GDM1 (cell line): ENCODE results near the gene MXI1.

Source experiments
- DNase-seq: peaks from one replicate; lab custom pipeline; 2025; lab: John Stamatoyannopoulos, UW

Gene MXI1

DNA sequence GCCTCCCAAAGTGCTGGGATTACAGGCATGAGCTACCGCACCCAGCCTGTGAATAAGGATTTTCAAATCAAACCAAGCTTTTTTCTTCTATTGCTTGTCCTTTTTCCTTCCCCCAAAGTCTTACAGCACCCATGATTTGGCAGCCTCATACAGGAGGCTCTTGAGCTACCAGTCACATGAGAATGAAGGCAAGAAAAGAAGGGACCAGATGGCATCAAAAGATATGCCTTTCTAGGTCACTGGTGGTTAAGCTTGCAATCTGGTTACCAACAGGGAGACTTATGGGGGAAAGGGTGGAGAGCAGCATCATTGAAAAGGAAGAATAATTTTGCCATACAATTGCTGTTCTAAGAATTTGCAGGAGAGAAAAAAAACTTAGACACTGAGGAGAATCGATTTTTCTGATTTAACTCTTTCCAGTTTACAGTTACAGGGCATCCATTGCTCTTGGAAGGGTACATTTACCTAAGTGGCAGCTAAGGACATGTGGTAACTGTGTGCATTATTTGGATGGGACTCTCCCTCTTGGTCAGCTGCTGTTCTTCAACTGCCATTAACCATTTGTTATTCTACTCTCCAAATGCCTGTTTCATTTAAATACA, 67.8 kb downstream of the MXI1 start:
- DNase-seq: no peak

DNA sequence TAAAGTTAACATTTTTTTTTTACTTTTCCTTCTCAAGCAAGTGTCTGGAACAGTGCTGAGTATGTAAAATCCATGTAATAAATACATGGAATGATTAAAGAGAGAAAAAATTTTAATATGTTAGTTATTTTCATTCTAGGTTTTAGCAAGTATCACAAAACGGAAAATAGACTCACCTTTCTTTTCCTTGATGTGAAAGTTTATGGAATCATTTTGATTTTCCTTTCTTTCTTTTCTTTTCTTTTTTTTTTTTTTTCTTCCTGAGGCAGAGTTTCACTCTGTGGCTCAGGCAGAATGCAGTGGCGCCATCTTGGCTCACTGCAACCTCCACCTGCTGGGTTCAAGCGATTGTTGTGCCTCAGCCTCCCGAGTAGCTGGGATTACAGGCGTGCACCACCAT, 69.2 kb downstream of the MXI1 start:
- DNase-seq: no peak

DNA sequence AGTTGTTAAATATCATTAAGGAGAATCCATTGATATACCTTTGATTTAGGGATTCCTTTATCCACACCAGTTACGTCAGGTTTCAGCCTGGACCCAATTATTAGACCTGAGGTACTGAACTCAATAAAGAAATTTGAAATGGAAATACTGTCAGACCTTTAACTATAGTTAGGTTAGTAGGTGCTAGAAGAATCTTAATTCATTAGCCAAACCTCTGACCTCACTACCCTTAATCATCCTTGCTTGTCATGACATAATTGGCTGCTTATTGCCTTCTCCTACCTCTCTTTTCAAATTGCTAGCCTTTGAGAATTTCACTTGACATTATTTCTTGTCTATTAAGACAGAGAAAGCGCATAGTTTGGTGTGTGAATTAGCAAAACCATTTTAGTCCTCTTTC, 70.2 kb downstream of the MXI1 start:
- no peak for DNase-seq

DNA sequence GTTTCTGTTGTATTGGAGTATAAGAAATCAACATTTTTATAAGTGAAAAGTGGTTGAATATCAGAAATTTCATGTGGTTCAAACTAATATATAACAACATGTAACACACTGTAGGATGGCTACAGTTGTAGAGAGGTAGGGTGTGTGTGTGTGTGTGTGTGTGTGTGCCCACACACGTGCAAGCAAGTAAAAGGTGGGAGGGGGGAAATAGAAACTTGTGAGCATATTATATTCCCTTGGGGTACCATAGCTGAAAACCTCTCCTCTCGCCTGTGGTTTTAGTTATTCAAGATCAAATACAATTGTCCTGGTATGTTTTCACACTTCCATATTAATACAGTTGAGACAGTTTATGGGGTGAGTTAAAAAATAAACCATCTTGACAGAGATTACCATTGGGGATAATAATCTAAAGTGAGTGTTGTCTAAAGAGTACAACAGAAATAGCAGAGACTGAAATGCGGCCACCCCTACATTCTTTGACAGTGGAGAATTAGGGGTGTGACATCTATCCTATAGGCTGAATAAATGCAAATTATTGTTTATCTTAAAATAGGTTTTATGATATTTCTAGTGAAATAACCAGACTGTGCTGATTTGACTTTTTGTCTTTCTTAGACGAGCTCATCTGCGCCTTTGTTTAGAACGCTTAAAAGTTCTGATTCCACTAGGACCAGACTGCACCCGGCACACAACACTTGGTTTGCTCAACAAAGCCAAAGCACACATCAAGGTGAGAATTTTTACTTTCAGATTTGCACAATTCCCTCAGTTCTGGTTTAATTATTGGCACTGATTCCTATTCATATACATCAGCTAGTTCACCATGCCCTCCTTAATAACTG, 71.4 kb downstream of the MXI1 start:
- DNase-seq: no peak

DNA sequence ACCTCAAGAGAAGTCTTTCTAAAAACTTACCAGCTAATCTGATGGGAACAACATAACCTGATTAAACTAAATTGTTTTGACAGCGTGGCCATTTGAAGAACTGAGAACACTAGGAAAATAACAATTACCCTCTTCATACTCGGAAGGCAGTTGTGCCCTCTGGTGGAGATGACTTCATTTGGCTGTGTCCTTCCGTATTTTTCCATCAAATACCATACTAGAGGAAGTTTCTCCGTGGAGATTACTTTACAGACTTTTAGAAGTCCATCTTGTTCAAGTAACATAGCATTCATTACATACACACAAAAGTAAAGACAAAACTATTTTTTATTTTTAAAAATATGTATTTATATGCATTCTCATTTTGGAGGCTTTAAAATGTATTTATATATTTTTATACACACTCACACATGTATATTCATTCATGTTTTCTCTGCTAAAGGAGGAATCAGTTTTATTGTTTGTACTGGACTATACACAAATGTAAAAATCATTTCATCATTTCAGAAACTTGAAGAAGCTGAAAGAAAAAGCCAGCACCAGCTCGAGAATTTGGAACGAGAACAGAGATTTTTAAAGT, 72.1 kb downstream of the MXI1 start:
- DNase-seq: peak; percentile 21

DNA sequence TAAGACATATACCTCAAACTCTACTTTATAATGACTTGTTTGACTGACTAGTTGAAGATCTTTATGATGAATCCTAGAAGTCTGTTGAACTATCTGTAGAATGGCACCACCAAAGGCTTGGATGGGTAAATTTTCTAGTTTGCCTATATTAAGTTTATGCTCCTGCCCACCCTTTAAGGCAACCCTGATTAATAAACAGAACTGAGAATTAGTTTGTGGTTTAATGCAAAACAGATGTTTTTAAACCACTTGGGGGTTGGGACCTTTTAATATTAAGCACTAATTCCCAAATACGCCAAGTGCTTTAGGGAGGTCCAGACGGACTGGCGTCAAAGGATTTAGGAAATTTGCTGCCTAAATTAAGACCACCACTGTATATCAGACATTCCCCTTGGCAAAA, 76.9 kb downstream of the MXI1 start:
- DNase-seq: no peak

DNA sequence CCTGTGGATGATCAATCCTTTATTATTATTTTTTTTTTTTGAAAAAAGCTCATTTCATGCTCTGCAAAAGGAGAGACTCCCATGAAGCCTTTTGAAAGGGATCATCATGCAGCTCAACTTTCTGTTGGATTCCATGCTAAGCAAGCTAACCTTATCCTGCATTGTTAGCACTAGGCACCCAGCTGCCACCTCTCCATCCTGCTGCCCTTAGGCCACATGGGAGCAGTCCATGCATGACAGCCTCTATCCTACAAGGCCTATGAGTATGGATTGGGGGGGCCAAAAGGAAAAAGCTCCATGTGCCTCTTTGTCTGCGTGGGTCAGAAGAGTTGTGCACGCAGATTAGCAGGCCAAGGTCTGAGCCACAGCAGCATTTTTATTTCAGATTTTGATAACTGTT, 78.1 kb downstream of the MXI1 start:
- no peak for DNase-seq

DNA sequence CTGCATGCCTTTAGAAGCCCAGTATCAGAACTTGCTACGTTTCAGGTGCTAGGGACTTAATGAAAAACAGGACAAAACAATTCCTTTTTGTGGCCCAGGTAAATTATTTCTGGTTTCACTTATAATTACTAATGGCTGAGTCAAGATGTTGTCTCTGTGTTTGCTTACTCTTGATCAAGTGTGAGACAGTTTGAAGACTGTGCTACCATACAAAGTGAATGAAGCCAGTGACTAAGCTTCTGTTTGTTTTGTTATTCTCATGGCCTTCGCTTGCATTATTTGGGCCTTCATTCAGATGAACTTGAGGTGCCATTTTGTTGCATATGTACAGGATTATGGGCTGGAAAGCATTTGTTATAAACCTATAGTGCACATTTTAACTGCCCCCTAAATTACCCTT, 79.4 kb downstream of the MXI1 start:
- DNase-seq: no peak

DNA sequence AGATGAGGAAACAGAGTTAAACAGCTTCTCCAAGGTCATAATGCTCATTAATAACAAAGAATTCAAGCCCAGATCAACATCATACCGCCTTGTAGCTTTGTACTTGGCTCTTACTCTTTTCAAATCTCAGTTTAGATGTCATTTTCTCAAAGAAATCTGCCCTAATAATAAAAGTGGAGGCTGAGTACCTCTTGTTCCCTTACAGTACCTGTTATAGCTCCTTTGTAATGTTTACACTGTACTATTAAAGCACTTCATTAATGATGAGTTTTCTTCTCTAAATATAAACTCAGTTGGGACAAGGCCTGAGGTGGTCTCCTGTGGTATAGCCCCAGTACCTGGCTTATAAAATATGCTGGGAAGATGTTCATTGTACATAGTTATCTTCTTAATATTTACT, 89.6 kb downstream of the MXI1 start:
- DNase-seq: no peak

DNA sequence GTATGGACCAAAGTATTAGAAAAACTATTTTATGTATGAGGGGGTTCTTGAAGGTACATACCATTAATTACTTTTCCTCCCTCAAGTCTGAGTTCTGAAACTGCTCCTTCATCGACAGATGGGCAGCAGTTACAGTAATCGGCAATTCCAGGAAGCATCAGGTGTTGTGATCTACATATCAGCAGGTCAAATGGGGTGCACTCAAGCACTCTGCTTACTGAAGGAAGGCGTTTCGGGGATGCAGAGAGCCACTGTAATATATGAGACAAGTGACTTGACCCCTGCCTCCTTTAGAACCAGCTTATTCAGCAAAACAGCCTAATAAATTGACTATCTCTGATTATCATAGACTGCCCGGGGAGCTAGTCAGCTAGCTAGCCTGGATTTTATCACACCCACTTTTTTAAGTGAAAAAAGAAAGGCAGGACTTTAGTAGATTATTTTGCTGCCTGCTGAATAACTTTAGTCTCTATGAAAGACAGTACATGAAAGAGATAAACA, 93.1 kb downstream of the MXI1 start:
- DNase-seq: no peak

DNA sequence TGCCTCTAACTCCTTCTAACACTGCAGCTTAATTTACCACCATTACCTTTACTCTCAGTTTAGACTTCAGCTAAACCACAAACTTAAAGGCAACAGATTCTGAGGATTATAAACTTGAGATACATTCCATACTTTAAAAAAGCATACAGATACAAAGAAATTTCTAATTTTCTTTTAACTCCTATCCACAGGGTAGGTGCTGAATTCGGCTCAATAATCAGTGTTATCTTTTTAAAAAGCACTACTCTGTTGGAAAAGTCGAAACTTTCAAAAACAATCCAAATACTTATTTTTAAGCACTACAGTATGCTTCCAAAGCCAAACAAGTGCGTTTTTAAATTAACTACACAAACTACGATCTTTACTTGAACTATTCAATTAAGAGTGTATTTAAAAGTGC, 96.3 kb downstream of the MXI1 start:
- DNase-seq: no peak

DNA sequence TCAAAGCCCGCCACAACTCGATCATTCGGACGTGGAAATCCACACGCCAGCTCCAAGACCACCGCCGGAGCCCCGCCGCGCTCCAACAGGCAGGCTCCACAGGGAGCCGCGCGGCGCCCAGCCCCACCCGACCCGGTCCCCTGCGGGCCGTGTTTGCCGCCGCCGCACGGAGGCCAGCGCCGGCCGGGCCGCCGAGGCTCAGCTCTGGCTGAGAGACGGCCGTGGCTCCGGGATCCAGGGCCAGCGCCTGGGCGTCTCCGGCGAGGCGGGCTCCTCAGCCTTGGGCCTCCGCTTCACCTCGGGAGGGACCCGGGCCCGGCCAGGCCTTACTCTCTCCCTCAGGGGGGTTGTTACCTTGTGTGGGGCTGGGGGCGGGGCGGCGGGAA, 97.0 kb downstream of the MXI1 start:
- no peak for DNase-seq

DNA sequence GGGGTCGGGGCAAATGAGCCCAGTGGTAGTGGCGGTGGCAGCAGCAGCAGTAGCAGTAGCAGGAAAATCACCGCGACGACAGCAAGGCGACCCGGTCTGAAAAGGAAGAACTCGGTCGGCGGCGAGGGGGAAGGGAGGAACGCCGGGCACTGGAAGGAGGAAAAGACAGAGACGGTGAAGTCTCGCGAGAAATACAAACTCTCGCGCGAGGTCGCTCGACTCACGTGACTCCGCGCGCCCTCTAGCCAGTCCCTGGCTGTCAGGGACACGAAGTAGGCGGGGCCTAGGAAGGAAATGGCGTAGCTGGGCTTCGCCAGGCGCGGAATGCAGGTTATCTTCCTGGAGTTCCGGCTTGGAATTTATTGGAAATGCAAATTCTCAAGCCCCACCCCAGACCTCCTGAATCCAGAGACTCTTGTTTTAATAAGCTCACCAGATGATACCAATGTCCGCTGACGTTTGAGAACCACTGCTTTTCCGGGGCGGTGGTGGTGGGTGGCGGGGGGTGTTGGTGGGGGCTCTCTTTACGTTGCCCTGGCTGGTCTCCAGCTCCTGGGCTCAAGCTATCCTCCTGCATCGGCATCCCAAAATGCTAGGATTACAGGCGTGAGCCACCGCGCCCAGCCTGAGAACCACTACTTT, 97.5 kb downstream of the MXI1 start, which contains the start of gene SMNDC1:
SMNDC1 (minus strand) TSS at position 141 of the 642 bp plus-strand sequence. CDS start 1,333 bp downstream, outside the sequence.
- peak; percentile 95 for DNase-seq

DNA sequence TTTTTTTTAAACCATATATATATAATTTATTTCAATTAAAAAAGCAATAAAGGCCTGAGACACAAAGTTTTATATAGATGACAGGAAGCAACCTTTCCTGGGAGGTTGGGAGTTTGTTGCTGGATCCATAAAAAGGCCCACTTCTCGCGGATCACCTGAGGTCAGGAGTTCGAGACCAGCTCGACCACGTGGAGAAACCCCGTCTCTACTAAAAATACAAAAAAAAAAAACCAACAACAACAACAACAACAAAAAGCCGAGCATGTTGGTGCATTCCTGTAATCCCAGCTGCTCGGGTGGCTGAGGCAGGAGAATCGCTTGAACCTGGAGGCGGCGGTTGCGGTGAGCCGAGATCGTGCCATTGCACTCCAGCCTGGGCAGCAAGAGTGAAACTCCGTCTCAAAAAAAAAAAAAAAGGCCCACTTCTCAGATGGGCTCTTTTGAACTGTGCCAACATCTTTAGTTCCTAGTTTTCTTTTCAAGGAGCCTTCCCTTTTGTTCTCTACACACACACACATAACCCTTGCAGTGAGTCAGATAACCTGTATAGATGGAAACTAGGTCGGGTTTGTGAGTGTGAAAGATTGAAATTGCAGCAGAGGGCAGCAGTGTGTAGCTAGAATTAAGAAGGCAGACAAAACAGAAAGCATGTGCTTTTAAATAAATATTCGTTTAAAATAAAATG, 98.5 kb downstream of the MXI1 start:
- peak; percentile 67 for DNase-seq

DNA sequence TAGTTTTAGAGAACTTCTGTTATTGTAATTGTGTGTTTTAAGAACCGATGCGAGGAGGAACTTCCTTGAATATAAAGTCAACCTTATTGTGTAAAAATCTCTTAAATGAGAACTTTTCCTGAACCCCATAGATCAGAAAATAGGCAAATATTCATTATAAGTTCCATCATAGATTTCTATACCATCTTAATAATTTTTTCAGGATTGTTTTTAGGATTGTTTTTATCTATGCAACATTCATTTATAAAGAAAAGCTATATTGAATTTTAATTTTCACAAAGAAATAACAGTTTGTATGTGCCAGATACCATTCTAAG, 99.0 kb downstream of the MXI1 start:
- DNase-seq: no peak

DNA sequence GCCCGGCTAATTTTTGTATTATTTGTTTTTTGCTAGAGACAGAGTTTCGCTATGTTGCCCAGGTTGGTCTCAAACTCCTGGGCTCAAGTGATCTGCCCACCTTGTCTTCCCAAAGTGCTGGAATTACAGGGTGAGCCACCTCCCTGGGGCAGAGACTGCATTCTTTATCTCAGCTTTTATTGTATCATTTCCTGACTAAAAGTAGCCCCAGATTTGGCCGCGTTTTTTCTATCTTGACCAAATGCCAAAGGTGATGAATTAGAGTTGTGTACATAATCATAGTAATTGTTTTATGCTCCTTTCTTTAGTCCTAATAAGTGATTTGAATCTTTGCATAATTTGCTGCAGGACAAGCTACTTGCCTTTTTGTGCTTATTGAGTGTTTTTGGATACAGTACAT, 100.4 kb downstream of the MXI1 start:
- DNase-seq: no peak

DNA sequence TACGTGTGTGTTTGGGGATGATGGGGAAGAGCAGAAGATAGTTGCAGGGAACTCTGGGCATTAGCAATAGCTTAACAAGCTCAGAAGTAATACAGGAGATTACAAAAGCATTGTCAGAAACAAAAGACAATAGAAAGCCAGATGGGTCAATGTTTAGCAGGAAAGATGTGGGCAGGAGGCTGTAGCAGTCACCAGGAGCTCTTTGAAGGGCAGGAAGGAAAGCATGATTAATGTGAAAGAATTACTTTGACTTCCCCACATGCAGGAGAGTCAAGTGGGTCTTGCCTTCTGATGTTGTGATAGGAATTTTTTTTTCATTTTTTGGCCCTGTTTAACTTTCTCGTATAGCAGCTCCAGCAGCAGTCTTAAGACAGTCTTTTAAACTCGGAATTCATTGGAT, 103.3 kb downstream of the MXI1 start:
- DNase-seq: peak; percentile 27

DNA sequence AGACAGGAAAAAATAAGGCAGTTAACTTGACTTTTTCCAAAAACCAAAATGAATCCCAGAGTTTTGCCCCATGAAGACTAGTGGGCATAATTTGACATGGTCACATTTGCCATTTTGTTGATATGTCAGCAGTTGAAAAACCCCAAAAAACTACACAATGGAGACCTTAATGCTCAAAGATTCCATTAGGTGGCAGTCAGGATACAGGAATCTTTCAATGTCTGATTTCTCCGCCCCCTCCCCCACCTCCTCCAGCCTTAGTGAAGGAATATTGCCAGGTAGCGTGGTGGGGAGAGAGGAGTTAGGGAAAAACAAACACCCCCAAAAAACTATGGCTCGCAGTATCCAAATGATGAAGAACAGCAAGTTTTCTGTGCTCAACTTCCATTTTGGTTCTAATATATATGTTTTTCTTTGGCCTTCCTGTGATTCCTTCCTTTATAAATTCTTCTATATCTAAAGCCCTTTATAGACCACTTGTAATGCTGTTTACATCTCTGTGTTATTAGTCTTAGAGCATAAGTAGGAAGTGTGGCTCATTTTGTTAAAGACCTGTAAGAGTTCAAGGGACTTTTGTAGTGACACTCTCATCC, 104.0 kb downstream of the MXI1 start:
- DNase-seq: peak; percentile 22

DNA sequence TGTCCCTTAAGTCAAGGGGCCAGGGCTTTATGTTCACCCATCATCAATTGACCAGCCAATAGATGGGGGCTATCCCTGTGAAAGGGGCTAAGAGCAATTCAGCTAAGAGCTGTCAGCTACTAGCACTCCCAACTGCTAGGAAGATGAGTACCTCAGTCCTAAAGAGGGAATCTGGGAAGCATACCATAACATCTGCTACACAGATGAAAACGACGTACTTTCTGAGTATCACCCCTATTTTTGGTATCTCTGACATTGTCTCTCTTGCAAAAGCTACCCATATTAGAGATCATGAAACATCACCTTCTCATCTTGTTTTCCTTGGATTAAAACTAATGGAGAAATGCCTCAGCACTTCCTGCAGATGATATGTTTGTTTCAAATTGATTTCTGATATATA, 104.8 kb downstream of the MXI1 start:
- no peak for DNase-seq

DNA sequence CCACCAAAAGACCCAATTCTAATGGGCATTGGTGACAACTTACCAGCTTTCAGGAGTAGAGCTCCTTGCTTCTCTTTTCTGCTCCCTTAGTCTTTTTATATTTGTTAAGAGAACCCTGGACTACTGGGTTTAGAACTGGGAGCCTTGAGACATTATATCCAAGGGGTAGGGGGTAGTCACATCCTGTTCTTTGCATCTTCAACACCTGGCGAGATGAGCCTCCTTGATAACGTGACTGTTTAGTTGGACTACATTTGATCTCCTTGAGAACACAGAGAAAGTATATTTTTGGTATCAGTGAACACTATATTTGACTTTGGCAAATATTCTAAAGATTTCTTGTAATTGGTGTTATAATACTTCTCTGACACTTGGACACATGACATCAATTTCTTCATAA, 106.3 kb downstream of the MXI1 start:
- DNase-seq: no peak

DNA sequence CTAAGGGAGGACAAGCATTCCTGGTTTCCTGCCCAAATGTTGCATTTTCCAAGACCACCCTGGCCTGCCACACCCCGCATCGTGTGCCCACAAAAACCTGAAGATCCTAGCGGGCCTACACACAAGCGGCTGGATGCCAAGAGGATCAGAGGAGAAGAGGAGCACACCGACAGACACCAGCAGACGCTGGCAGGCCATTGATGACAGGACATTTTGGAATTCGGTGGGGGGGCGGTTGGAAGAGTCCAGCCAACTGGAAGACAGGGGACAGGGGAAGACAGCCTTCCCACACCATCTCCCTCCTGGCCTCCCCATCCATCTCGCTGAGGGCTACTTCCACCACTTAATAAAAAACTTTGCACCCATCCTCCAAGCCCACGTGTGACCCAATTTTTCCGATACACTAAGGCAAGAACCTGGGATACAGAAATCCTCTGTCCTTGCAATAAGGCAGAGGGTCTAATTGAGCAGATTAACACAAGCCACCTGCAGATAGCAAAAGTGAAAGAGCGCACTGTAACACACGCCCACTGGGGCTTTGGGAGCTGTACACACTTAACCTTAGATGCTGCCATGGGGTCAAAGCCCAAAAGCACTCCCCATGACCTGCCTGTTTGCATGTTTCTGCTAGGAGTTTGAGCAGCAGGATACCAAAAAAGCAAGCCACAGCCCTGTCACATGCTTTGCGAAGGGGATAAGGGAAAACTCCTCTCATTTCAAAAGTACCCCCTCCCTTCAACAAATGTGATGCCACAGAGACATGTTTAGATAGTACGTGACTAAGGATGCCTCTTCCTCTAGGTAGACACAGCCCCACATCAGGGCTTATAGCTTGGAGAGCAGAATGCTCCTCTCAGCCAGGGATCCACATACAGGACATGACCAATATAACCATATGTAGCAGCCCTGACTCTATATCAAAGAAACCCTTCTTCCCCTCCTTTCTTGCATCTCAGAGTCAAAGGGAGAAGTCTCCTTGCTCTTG, 110.8 kb downstream of the MXI1 start:
- DNase-seq: no peak
